ENCODE data around the gene TENT5C.

The TENT5C gene

DNA sequence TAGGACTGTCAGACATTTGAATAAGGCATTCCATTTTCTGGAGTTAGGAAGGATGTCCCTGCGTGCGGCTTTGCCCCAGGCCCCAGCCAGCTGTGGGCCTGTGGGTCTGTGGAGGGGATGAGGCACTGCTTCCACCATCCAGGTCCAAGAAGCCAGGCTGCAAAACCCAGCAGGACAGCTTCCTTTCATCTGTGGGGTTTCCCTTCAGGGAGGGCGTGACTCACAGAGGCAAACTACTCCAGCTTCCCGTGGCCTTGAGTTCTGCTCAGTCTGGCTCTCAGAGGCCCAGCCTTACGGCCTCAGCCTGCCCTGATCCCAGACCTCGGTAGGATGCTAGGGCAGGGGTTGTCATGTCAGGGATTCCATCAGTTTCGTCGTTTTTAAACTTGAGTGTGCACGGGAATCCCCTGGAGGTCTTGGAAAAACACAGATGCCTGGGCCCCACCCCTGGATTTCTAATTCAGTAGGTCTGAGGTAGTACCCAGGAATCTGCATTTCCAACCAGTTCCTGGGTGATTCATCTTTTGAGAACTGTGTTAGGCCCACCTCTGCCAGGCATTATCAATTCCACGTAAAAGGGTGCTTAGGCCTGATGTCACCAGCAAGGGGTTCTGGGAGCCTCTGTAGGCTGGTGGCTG is 32.3 kb upstream of the TENT5C start:
- DNase-seq: no peak

DNA sequence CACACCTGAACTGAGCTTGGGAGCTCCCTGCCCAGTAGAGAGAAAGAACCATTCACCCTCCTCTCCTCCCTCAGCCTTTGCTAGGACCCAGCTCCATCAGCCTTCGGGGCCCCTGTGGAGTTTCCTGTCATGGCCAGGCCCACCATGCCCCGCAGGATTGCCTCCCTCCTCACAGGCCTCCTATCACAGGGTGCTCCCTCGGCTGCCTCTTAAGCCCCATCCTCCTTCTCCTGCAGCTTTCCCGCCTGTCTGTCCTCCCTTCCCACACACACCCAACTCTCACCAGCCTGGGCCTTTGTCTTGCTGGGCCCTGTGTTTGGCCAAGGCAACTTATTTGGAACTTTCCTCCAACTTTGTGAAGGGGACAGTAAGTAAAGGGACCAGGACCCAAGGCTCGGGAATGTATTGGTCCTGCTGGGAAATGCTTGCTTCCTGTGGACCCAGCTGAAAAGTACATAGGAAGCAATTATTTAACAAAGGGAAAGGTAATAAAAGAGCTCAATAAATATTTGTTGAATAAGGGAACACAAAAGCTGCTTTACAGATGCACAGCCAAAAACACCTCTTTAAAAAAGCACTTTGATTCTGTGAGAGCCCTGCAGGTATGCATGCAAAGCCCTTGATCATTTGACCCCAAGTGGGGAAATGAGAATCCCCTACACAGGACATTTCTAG is 31.6 kb upstream of the TENT5C start:
- DNase-seq: no peak

DNA sequence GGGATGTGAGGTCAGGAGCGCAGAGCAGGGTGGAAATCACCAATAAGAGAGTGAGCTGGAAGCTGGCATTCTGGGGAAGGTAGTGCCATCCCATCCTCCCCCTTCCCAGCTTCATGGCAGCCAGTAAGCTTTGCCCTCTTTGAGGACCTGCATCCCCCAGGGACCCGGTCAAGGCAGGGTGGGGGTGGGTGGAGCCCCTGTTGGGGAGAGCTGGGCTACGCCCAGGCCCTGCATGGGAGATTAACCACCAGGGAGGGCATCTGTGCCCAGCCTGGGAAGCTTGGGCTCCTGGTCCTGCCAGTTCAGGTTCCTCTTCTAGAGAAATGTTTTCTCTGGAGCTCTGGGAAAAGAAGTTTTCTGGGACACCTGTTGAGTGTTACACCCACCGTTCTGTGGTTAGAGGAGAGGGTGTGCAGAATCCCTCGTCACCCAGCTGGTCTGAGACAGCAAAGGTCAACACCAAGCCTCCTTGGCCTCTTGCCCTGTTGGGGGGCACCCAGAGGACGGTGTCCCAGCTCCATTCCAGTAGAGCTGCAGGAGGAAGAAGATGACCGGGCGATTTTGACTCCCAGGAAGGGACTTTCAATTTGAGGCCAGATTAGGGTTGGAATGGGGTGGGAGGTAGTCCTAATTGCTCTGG is 30.1 kb upstream of the TENT5C start:
- no peak for DNase-seq

DNA sequence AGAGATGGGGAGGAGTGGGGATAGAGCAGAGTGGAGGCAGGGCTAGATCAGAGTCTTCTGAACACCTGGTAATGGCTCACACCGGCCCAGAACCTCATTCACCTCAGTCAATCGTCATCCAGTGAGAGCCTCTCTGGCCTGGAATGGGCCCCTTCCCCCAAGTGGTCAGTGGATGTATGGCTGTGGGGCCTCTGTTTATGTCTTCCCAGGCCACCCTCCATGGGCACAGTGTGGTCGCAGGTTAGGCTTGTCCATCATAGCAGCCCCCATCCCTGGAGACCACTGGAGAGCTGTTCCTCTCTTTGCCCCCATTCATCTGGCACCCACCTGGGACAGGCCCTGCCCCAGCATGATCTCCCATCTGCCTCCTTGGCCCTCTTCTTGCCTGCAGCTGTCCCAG is 29.6 kb upstream of the TENT5C start:
- no peak for DNase-seq

DNA sequence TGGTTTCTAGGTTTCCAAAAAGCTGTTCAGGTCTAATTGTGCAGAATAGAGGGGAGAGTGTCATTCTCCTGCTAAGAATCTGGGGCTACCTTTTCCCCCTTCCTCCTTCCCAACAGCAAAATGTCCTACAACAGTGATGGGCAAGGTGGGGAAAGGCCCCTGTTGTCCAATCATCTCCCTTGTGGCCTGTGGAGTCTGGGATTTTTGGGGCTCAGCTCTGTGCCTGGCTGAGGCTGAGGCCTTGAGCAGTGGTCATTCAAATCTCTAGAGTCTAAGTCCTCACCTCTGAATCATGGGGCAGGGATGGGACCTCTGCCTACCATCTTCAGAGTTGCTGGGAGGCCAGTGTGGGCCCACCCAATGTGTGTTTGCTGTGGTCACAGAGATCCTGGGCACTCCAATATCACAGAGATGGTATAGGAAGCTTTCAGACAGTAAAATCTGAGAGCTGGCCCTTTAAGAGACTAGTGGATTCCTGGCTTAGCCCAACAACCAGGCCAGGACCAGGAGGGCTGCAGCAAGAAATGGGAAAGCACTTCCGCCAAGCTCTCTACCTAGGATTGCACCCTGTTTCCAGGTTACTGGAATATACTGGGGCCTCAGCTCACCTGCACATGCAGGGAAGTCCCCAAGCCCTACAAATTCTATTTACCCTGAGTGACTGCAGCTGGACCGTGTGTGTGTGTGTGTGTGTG is 28.5 kb upstream of the TENT5C start:
- no peak for DNase-seq

DNA sequence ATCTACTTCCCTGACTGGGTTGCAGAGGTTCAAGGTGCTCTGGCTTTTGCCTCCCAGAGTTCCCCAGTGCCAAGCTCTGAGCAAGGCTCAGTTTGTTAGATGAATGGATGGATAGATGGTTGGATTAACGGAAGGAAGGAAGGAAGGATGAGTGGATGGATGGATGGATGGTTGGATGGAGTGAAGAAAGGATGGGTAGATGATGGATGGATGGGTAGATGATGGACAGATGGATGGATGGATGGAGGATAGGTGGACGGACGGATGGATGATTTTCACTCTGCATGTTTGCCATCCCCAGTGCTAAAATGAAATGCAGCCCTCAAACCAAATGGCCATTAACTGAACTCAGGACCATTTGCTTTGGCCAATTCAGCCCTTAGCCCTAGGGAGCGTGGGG is 27.4 kb upstream of the TENT5C start:
- DNase-seq: no peak

DNA sequence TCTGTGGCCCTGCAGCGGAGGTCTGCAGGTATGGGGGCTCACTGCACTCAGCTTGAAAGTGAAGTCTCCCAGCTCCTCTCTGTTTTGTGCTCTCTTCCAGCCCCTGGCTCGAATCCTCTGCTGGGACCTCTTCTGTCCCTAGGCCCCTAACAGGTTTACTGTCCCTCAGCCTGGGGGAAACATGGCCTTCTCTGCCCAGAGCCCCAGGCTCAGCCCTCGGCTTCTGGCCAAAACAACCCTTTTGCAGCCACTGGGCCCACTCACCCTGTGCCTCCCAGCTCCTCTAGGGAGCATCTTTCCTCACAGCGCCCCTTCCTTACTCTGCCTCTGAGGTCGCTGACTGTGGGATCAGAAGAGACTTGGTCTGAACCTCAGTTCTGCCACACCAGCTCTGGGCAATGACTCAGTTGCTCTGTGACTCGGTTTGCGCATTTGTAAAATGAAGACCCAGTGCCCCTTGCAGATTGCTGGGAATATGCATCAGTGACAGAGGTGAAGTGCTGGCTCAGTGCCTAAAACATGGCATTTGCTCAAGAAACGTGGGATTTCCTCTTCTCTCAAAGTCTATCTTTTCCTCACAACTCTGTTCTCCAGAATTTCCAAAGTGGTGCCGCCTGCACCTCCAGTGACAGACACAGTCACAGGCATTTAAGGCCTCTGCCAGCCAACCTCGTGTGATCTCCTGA is 26.5 kb upstream of the TENT5C start:
- DNase-seq: no peak

DNA sequence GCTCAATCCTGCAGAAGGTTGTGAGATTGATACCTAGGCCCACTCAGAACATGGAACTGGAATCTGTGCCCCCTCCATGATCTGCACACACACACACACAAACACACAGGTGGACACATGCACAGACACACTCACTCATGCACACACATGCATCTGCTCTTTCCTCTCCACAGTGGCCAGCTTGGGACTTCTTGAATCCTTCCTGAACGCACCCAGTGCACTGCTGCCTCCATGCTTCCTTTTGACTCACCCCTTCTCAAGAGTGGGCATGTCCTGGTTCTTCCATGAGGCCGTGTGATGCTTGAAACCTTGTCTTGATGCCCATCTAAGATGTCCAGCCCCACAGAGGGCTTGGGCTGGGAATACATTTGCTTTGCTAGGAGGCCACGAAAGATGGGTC is 25.4 kb upstream of the TENT5C start:
- no peak for DNase-seq

DNA sequence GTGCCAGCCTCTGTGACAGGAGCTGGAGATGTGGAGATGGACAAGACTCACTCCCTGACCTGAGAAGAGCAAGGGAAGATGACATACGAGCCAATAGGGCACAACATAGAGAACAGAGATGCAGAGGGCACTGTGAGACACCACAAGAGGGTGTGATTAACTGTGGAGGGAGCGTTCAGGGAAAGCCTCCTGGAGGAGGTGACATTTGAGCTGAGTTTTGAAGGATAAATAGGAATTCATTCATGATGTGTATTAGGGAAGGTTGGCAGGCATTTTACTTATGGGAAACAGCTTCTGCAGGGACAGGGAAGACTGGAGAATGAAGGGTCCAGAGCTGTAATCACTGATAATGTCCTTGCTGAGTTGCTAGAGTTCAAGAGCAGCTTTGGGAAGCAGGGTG is 25.0 kb upstream of the TENT5C start:
- no peak for DNase-seq

DNA sequence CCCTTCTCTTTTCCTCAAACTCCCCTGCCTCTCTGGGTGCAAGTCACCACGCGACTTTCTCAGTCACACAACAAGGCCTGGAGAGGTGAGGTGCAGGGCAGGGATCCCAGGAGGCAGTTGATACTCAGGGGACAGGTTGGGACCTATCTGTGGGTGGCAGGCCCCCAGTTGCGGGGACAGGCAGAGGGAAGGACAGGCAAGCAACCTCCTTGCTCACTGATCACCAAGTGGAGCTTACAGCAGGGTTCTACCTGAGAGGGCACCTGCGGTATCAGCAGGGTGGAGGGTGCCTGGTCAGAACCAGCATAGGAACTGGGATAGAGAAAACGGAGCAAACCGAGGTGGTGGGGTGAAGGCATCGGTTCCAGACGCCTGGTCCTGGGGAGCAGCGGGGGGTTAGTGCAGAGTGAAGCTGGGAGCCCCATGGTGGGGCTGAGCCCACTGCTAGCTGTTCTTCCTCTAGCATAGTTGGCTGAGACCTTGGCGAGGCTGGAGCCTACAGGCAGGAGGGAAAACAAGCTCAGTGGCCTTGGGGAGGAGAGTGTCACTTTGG is 24.4 kb upstream of the TENT5C start:
- no peak for DNase-seq

DNA sequence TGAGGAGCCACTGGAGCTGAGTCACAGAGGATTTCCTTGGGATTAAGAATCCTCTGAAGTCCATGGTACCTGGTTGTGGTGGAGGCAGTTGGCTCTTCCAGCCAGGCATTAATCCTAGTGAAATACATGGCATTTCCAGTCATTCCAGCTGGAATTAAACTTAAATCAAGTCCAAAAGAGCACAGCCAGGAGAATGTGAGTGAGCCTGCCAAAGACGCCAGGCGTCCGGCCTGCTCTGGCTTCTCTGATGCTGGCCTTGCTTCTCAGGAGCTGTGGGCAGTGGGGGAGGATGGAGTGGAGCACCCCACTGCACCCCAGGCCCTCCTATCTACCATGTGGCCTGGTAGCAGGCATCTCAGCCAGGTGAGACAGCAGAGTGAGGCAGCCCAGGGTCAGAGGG is 23.4 kb upstream of the TENT5C start:
- no peak for DNase-seq

DNA sequence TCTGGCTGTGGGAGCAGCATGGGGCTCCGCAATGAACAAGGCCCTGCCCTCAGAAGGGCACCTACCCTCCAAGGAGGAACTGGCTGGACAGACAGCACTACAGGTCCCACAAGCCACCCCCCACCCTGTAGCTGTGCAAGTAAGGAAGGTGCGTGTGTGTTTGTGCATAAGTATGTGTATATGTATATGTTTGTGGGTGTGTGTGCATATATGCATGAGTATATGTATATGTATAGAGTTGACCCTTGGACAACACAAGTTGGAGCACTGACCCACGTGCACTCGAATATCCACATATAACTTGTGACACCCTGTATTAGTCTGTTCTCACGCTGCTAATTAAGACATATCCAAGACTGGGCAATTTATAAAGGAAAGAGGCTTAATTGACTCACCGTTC is 22.6 kb upstream of the TENT5C start:
- no peak for DNase-seq

DNA sequence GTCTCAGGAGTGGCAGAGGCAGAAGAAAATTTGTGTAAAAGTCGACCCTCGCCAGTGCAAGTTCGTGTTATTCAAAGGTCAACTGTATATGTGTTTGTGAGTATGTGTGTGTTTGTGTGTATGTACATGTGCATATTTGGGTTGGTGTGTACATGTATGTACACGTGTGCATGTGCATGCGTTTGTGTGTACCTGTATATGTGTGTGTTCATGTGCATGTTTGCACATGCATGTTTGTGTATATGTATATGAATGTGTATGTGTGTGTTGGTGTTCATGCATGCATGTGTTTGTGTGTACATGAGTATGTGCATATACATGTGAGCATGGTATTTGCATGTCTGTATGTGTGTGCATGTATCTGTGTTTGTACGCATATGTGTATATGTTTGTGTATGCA is 21.7 kb upstream of the TENT5C start:
- no peak for DNase-seq

DNA sequence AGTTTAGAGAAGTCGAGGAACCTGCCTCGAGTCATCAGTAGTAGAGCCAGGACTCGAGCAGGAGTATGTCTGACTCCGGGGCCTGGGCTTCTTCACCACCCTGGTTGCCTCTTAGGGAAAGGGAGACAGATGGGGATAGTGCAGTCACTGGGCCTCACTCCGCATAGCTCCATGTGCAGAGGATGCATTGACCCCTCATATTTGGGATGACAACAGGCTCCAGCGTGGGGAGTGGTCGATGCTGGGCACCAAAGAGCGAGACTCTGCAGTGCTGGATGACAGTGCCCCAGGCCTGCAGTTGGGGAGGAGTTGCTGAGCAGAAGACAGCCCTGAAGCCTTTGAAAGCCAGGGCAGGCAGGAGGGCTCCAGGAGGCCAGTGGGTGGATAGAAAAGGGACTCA is 20.8 kb upstream of the TENT5C start:
- no peak for DNase-seq

DNA sequence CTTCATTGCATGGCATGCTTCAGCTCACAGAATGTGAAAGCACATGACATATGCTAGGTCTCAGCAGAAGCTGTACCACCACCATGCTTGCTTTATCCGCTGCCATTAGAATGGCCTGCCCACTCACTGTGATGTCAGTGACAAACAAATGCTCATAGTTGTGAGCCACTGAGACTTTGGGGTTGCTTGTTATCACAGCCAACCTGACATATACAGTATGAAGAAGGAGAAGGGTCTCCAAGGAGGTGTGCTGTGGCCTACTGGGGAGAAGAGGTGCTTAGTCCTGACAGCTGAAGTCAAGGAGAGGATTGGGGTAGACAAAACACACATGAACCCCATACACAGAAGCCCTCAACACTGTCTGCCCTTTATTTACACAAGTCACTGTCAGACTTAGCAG is 19.5 kb upstream of the TENT5C start:
- DNase-seq: no peak

DNA sequence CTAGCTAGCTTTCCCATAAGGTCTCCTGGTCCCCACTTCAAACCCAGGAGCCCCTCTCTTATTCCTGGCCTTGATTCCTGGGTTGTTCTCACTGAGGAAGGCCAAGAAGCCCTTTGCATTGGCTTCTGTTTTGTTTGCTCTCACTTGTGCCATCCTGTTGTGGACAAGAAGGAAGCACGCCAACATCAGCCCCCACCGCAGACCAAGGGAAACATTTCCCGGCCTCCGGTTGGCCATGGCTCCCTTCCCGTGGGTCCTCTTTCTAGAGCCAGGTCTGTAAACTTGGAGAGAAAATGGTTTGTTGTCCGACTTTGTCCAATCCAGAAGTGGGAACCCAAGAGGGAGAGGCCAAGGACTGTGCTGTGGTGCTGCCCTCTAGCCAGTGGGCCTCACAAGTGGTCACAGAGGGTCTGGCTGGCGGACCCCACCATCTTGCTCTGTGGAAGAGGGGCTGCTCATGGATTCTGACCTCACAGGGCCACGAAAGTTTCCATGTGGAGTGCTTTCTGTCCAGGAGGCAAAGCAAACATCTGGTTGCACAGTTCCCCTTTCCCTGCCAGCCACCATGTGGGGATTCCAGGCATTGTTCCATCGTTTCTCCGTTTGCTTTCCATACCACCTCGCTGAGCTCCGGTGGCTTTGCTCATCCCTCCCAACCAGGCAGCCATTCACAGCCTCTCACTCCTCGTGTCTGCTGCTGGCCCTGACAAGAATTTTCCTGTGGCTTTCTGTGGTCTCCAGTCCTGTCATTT is 18.9 kb upstream of the TENT5C start:
- no peak for DNase-seq

DNA sequence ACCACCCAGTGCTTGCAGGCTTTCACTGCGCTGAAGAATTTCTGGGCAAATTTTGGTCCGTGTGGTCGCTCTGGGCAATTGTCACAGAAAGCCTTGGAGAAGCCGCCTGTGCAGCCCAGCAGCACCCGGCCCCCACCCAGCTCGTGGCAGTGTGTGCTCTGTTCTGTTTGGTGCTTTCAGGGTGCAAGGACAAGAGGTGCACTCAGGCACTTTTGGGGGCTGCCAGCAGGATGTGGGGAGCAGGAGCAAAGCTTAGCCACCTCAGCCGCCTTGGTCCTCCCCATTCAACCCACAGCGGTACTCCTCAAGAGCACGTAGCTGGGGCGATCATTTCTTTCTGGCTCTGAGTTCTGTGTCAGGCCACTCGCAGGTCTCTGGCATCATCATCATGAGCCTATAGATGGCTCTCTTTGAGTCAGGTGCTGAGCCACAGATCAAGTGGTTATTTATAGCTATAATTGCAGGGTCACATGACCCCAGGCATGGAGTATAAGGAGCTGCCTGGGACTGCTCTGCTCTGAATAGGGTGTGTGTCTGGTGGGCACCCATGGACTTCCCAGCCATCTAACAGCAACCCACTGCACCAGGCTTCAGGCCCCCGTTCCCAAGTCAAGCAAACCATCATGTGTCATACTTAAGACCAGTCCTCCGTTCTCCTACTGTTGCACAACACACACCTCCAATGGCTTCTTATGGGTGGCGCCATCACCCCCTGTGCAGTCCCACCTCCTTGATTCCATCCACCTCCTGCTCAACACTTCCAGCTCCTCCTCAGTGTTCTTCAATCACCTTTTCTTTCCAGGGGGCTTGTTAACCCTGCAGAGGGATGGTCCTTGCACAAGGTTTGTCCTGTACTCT is 18.1 kb upstream of the TENT5C start:
- DNase-seq: no peak

DNA sequence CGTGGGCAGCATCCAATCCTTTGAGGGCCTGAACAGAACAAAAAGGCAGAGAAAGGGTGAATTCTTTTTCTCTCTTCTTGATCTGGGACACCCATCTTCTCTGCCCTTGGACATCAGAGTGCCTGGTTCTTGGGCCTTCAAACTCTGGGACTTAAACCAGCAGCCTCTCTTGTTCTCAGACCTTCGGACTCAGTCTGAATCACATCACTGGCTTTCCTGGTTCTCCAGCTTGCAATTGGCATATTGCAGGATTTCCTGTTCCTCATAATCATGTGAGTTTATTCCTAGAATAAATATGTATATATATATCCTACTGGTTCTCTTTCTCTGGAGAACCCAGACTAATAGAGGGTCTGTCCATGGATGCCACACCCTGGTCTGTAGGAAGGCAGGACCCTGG is 16.3 kb upstream of the TENT5C start:
- no peak for DNase-seq

DNA sequence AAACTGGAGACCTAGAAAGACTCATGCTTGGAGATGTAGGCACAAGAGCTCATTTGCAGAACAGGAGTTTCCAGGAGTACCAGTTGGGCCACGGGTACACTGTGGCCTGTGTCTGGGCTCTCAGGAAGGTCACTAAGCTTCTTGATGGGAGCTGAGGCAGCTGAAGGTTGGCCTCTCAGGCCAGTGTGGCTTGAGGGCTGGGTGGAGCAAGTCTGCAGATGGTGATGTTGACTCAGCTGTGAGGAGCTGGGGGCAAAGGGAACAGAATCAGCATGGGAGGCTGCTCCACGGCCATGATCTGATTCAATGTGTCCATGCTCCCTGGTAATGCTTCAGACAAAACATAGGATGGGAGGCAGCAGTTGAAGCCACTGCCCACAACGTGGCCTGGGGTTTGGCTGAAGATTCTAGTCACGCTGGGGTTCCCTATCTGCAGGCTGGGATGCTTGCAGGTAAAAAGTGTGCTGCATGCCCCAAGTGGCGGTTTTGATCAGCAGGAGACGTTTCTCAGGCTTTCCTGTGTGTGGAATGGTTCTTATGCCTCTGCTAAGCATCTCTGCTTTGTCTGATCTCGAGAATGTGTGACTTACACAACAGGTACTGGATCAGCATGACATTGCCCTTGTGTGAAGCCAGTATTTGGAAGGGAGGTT is 15.4 kb upstream of the TENT5C start:
- DNase-seq: peak; percentile 2

DNA sequence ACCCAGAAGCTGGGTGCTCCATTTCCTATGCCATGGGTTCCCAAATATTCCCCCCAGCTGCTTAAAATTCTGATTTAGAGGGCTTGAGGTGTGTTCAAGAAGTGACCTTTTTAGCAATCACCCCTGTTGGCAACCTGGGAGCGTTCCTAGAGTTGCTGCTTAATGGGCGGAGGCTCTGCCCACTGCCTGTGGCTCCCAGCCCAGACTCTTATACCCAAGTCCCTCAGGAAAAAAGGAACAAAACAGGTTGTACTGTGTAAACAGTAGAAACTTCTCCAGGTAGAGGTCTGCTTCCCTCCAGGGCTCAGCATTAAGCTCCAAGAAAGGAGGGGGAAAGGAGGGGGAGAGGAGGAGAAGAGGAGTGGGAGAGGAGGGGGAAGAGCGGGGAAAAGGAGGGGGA is 14.6 kb upstream of the TENT5C start:
- no peak for DNase-seq

DNA sequence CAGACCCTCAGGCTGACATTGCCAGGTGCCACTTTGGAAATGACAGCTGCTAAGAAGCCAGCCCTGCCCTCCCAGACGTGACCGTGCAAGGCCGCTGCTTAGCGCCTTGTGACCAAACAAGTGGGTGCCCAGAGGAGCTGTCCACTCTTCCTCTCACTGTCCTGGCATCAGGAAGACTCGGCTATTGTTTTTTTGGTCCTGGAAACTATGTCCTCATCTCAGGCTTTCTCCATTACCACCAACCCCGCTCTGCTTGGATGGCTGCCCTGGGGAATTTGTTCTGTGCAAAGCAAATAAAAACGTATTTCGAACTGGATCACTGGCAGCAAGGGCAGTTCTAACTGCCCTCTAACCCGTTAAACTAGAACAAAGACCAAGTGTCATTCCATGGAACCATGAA is 13.7 kb upstream of the TENT5C start:
- peak; percentile 5 for DNase-seq
